ENCODE data around the gene LAMA5. TPM values are rescaled to one million over a fixed set of nuclear protein-coding genes. Genes with fewer than 3 reads are reported as not detected.
A peak's percentile ranks its signal among the peaks of the same experiment; 100 is the strongest.

Gene LAMA5
- total RNA-seq, 4 donors from 2014 or later, result 93.9 to 179 (median 117) TPM

DNA sequence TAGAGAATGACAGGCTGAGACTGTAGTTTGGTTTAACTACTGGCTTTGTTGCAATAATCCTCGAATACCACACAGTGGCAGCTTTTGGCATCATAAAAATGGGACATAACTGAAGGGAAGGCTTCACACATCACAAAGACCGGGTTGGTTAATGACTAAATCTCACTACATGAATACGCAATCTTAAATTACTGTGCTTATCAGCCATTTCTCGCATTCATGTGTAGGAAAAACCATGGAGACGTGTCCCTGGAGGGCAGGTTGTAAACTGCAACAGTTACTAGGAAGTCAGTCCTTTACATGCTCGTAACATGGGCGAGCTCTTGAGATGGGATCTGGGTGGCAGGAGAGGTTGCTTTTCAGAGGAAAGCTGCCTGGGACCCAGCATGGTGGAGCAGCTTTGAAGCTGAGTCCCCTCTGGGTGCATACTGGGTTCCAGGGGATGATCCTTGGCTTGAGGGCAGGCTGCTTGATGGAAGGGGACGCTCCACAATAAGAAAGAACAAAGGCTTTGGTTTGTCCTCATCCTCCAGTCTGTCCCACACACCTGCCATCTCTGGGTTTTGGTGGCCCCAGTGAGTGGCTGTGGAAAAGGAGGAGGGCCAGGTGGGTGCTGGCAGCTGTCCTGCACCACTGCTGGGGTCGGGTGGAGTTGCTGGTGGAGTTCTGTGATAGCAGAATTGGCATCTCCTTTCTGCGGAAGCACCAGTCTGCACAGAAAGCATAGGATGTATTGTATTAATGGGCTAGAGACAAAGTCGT lies 21.9 kb upstream of the LAMA5 start:
- Histone ChIP-seq H3K27me3 (no peaks in the 10 kb centered on the region), H3K36me3 (peaks cover 2 to 10% of the 10 kb centered on the region in 2 donors), H3K4me3 (replicated peaks in 1 of 3) (no peak overlapping the region), H3K9me3 (no peaks in the 10 kb centered on the region), H3K4me1 (peaks cover 17 to 18% of the 10 kb centered on the region in 2 donors), H3K27ac (no peak overlapping the region)
- TF ChIP-seq, protein P1, sequence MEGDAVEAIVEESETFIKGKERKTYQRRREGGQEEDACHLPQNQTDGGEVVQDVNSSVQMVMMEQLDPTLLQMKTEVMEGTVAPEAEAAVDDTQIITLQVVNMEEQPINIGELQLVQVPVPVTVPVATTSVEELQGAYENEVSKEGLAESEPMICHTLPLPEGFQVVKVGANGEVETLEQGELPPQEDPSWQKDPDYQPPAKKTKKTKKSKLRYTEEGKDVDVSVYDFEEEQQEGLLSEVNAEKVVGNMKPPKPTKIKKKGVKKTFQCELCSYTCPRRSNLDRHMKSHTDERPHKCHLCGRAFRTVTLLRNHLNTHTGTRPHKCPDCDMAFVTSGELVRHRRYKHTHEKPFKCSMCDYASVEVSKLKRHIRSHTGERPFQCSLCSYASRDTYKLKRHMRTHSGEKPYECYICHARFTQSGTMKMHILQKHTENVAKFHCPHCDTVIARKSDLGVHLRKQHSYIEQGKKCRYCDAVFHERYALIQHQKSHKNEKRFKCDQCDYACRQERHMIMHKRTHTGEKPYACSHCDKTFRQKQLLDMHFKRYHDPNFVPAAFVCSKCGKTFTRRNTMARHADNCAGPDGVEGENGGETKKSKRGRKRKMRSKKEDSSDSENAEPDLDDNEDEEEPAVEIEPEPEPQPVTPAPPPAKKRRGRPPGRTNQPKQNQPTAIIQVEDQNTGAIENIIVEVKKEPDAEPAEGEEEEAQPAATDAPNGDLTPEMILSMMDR (IDR thresholded peaks at IDR 0.05), result no peak
- TF ChIP-seq POLR2A (IDR thresholded peaks at IDR 0.05), result no peak
- no peak for DNase-seq
- intact Hi-C loops (cut with DNase I), result no loop called here
- WGBS, 2 donors, result 87 to 90% methylated on average over 11 of the region's 11 CpGs

DNA sequence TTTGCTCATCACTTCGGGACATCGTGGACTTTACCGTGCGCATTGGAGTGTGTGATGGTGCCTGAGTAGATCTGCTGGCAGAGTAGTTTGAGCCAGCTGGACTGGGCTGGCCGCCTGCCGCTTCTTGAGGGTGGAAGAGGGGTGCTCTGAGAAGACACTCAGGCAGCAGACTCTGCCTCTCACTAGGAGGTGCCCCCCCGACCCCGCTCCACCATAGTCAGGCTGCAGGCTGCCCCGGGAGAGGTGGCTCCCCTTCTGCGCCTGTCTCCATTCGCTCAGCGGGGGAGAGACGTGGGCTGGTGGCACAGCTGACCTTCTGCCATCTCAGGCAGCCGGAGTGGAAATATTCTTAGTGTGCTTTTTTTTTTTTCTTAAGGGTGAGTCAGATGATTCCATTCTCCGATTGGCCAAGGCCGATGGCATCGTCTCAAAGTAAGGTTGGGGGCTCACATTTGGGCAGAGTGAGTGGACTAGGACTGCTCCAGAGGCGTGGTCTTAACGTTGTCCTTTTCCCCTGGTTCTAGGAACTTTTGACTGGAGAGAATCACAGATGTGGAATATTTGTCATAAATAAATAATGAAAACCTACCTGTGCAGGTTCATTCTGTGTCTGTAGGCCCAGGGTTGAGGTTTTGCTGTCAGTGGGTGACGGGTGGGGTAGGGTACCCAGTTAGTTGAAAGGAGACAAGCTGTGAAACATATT lies 21.0 kb upstream of the LAMA5 start:
- 77 to 78% methylated on average over 16 to 20 of the region's 20 CpGs for WGBS, 2 donors
- intact Hi-C loops (cut with DNase I), result no loop called here

DNA sequence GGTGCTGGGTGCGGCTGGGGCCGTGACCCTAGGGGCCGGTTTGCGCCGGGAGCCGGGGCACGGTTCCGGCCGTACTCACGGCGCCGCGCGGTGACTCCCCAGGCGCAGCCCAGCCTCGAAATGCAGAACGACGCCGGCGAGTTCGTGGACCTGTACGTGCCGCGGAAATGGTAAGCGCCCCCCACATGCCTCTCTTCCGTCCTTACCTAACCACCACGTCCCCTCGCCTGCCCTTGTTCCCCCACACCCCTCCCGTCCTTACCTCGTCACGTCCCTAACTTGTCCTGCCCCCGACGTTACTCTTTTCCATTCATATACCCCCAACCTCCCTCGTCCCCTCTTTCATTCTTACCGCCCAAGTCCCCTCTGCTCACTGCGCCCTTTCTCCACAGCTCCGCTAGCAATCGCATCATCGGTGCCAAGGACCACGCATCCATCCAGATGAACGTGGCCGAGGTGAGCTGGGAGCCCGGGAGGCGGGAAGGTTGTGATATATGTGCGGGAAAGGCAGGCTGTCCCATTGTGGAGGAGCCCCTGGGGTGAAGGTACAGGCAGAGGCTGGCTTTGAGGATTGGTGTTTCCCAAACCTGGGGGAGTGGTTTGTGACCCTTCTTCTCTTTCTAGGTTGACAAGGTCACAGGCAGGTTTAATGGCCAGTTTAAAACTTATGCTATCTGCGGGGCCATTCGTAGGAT lies 20.3 kb upstream of the LAMA5 start:
- intact Hi-C loops (cut with DNase I), result no loop called here
- Histone ChIP-seq H3K27me3 (no peaks in the 10 kb centered on the region), H3K4me3 (replicated peaks in 1 of 3) (peak overlapping the region; percentile 17 to 89 (median 63)), H3K36me3 (peaks cover 0 to 8% of the 10 kb centered on the region in 2 donors), H3K9me3 (no peaks in the 10 kb centered on the region), H3K4me1 (peaks cover 18 to 21% of the 10 kb centered on the region in 2 donors), H3K27ac (peak overlapping the region in 2 of 3 donors; percentile 89 to 94)
- TF ChIP-seq, protein P1 (IDR thresholded peaks at IDR 0.05), result no peak
- TF ChIP-seq POLR2A (IDR thresholded peaks at IDR 0.05), result no peak
- DNase-seq, result no peak
- 4% methylated on average over 42 of the region's 47 CpGs for WGBS, 2 donors

More for the DNA sequence above, 21.0 kb upstream of the LAMA5 start:
- H3K4me3 ChIP-seq (replicated peaks in 1 of 3), result peak overlapping the region in 2 of 3 donors; percentile 63 to 89
- TF ChIP-seq, protein P1 (IDR thresholded peaks at IDR 0.05), result no peak
- TF ChIP-seq POLR2A (IDR thresholded peaks at IDR 0.05), result no peak
- H3K36me3 ChIP-seq, result peaks cover 0 to 9% of the 10 kb centered on the region in 2 donors
- H3K9me3 ChIP-seq, result no peaks in the 10 kb centered on the region
- H3K27ac ChIP-seq, result peak overlapping the region in 1 of 3 donors; percentile 94
- no peaks in the 10 kb centered on the region for H3K27me3 ChIP-seq
- DNase-seq, result no peak
- peaks cover 17 to 18% of the 10 kb centered on the region in 2 donors for H3K4me1 ChIP-seq

DNA sequence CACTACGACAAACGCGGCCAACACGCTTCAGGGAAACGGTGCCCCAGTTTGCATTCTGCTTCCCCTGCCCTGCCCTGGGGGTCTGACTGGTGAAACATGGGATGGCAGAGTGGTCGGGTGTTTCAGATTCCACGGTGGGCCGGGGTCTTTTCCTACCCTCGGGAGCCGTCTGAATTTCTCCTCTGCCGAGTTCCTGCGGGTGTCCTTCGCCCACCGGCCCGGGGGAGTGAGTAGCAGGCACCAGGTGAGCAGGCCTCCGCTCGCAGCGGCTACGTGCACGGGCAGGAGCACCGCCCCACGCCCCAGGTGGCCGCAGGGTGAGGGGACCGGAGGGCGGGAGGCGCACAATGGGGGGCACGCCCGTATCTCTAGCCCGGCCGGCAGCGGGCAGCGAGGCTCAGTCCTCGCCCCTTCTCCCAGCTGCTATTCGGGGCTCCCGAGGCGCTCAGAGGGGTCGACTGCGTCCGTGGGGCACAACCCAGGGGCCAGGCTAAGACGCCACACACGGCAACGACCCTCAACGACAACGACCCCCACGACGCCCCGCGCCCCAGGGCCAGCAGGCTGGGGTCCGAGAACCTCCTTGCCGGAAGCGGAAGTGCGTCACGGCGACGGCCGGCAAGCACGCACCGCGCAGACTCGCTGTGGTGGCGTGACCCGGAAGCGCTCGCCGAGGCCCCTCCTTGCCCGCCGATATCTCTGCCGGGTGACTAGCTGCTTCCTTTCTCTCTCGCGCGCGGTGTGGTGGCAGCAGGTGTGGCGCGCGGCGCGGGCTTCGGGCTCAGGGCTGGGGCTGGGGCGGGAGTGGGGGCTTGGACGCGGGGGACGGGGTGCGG lies 19.5 kb upstream of the LAMA5 start, which contains the start of gene RPS21:
TSS of gene RPS21 (plus strand) at position 721 of the 836 bp plus-strand sequence. CDS start 236 bp downstream, outside the sequence.
- Histone ChIP-seq H3K4me1 (peaks cover 18 to 23% of the 10 kb centered on the region in 2 donors), H3K36me3 (peaks cover 0 to 8% of the 10 kb centered on the region in 2 donors), H3K9me3 (no peaks in the 10 kb centered on the region), H3K27me3 (no peaks in the 10 kb centered on the region), H3K27ac (peak within 1 kb of the TSS; percentile 59 to 94 (median 89)), H3K4me3 (replicated peaks in 1 of 3) (peak within 1 kb of the TSS; percentile 60 to 89 (median 63))
- 0 to 1% methylated on average over 11 to 14 of the region's 83 CpGs for WGBS, 2 donors
- DNase-seq, result peak; percentile 92 to 94
- peak; percentile 30 to 84 for TF ChIP-seq POLR2A (IDR thresholded peaks at IDR 0.05)
- TF ChIP-seq, protein P1 (IDR thresholded peaks at IDR 0.05), result no peak
- intact Hi-C loops (cut with DNase I), result no loop called here

Measured in thyroid gland (tissue), 4 donors.